Amniotic stem cell (primary cell): ENCODE data around the gene APIP.

Experiments
- DNase-seq: peaks from one replicate; lab custom pipeline; 2025; lab: John Stamatoyannopoulos, UW

Gene APIP

DNA sequence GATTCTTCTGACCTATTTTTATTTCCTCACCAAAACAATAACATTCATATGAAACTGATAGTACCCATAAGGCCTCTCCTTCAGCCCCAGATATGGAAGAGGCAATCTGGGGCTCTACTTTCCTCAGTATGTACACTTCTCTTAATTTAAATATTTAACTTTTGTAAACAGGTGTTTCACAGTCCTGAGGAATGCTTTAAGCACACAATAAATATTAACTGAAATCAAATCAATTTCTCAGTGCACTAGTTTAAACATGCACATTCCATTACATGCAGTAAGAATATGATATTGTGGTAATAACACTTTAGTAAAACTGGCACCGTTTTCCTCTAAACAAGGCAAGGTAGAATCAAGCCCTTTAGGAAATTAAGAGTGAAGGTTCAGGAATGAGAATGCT, 28.9 kb downstream of the APIP start:
- no peak for DNase-seq

DNA sequence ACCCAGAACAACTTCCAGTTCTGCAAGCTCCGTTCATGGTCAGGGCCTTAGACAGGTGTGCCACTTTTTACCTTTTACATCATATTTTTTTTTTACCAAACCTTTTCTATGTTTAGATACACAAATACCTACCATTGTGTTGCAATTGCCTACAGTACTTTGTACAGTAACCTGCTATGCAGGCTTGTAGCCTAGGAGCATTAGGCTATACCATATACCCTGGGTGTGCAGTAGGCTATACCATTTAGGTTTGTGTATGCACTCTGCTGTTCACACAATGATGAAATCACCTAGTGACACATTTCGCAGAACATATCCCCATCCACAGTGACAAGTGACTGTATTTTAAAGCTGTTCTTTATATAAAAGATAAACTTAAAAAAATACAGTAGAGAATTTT, 29.6 kb downstream of the APIP start:
- no peak for DNase-seq

DNA sequence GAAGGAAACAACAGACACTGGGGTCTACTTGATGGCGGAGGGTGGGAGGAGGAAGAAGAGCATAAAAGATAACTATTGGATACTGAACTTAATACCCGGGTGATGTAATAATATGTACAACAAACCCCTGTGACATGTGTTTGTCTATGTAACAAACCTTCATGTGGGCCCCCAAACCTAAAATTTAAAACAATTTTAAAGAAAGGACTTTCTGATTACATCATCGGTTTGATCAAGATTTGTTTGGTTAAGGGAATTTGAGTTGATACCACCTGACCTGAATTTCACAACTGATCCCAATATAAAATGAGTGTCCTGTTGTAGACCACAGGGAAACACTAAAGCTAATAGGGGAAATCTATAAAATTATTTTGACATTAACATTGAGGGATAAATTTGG, 34.3 kb downstream of the APIP start:
- DNase-seq: no peak

DNA sequence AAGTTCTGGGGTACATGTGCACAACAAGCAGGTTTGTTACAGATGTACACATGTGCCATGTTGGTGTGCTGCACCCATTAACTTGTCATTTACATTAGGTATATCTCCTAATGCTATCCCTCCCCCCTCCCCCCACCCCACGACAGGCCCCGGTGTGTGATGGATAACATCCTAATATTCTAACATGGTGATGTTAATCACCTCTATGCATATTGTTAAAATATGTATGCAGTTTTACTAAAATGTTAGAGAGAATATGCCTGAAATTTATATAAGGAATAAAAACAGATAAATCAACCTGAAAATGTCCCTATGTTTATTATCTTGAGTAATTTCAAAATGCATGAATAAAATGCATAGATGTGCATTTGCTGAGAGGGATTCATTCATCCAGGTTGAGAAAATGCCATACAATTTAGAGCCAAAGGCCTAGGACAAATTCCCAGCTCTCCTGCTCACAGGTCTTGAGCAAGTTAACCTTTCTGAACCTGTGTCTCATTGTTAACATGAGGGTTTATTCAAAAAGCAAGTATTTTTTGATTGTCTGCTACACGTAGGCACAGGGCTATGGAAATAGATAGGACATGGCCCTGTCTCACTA, 38.7 kb downstream of the APIP start:
- DNase-seq: no peak

DNA sequence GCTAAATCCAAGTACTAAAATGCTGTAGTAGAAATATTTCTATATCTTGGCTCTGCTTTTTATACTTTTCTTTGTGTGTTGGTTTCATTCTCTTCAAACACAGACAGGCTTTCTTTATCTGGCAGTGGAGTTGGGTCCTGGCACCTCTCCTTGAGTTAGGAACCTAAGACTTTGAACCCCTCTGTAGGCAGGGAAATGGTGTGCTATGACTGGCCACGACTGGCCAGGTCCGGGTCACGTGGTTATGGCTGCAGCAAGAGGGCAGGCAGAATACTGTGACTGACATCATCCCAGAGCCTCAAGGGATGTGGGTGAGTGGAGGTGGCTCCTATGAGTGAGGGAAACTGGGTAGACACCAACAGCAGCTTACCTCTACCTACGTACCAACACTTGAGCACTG, 42.0 kb downstream of the APIP start:
- no peak for DNase-seq

DNA sequence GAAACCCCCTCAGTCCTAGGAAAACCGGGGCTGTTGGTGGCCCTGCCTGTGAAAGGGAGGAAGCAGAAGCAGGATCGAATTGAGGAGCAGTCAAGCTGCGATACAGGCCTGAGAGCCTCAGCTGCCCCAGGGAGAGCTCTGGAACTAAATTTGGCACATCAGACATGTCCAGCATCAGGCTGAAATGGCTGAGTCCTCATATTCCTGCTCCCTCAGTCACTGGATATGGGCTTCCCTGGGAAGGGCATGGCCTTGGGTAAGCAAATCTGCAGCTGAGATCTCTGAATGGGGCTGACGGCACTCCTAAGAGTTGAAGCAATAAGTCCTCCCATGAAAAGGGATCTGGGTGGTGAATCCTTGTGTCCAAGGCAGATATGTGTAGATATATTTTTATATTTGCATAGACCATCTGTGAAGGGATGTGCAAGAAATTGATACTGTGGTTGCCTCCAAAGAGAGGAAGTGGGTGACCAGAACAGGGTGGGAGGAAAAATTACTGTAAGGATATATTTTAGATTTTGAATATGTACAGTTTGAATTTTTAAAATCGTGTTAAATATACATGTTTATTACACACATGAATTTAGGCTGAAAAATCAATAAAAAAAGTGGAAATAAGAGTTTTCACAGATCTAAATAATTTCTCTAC, 45.5 kb downstream of the APIP start:
- DNase-seq: no peak

DNA sequence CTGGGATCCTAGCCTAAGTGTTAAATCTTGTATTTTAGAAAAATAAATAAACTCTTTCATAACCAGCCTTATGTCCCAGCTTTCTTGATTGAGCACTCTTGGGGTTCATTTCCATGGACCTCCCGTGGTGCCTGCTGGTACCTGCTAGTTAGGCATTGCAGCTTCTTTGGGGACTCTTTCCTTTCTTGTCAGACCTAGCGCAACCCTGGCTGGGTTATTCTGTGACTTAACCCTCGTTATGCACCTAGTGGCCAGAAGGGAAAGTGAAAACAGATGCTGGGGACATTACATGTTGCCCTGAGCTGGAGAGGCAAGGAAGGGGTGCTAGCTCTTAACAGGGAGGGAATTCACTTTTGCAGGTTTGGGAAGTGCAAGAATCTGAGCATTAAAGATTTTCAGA, 46.8 kb downstream of the APIP start:
- no peak for DNase-seq

DNA sequence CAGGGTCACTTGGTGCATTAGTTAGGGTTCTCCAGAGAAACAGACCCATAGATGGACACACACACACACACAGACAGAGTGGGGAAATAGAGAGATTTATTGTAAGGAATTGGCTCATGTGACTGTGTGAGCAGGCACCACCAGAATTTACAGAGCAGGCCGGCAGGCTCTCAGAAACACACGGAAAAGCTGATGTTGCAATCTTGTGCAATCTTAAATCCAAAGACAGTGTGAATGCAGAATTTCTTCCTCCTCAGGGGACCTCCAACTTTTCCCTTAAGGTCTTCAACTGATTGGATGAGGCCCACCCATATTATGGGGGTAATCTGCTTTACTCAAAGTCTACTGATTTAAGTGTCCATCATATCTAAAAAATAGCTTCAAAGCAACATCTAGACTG, 49.8 kb downstream of the APIP start:
- DNase-seq: no peak

DNA sequence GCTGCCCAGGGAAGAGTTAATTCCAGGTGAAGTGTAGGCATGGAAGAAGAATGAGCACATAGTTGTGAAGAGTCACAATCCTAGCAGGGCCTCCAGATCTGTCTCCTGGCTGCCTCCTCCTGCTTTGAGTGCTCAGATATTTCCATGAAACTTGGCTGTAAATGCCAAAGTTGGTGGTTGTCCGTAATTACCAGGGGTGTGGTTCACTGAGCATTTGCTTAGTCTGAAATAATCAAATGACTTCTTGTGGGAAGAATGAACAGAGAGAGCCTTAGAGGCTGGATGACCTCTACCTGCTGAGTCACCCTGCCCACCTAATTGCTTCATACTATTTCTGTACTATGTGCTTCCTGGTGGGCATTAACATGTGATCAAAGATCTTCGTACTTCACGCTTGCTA, 50.9 kb downstream of the APIP start:
- no peak for DNase-seq

DNA sequence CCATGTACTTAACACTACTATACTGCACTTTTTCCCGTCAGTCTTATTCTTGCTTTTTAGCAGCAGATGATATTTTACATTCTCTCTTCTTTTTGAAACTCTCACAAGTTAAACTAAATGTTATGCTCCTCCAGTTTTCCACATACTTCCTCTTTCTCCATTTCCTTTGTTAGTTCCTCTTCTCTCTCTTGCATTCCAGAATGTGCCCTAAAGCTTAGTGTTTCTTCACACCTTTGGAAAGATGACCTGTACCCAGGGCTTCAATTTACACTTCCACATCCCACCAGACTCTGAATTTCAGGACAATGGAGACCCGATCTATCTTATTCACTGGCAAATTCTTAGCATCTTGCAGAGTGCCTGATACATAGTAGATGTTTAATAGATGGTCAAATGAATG, 51.8 kb downstream of the APIP start:
- DNase-seq: no peak

DNA sequence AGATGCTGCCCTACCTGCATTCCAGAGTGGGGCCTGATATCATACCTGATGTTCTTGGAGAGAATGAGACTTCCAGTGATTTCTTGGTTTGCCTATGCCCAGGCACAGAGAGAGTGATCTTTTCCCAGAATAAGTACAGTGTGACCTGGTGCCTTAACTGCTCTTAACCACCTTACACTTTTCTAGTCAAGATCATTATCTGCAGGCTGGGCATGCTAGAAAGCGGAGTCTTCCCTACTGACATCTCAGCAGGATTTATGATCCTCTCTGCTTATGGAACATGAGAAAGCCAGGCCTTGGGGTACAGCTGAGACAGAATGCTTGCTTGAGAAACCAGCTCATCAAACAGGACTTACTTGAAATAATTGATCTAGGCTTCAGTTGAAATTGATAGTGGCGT, 53.1 kb downstream of the APIP start:
- no peak for DNase-seq

DNA sequence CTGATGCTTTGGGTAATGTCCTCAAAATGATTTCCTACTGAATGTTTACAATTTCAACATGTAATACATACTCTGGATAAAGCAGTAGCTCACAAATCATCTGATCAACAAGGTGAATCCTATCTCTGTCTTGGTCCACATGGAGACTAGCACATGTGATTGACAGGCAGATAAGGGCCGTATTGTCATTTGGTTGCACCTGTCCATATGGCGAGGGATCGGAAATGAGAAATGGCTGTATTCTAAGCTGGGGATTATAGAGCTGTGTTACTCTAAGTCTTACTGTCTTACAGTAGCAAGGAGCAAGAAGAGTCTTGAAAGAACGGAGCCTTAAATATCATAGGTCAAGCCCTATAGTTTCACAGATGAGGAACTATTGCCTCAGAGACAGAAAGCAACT, 55.7 kb downstream of the APIP start:
- no peak for DNase-seq

DNA sequence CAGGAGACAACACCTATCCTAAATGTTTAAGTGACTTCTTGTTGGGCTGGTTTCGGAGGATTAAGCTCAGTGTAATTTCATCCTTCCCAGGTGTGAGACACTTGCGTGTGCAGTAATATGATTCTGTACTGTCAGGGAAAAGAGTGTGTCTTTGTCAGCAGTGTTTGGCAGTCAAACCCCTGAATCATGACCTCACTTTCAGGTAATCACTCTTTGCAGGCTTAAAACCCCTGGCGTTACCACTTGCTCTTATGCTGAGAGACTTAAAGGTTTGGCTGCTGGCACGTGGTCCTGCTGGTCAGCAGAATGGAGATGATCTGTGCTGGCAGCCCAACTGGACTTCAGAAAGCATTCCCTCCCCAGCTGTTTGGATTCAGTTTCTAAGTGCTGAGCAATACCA, 56.1 kb downstream of the APIP start:
- no peak for DNase-seq

DNA sequence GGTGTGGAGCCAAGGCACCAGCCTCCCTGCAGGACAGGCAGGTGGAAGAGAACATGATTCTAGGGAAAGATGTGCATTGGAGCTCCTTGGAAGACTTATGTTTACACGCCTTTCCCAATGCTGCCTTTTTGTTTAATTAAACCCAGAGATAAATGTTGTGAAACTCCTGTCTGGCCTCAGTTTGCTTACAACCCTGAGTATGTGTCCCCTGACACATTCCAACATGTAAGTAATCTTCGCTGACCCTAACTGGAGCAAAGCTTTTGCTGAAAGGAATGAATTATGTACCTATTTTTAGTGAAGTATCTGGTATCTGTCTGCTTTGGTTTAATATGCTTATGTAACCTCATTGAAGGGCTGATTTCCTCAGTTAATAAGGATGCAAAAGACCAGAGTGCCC, 56.7 kb downstream of the APIP start:
- no peak for DNase-seq

DNA sequence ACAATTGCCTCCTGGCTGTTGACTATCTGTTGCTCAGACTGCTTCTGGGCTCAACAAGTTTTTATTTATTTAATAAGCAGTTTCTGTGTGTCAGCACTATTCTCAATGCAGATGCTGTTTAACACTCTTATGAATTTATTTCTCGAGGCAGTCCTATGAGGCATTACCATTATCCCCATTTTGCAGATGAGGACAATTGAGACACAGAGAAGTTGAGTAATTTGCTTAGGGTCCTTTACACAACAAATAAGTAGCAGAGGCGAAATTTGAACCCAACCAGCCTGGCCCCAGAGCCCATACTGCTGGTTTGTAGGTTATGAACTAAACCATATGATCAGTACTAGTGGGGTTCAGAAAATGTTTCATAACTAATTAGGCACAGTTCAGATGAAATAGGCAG, 58.7 kb downstream of the APIP start:
- no peak for DNase-seq

DNA sequence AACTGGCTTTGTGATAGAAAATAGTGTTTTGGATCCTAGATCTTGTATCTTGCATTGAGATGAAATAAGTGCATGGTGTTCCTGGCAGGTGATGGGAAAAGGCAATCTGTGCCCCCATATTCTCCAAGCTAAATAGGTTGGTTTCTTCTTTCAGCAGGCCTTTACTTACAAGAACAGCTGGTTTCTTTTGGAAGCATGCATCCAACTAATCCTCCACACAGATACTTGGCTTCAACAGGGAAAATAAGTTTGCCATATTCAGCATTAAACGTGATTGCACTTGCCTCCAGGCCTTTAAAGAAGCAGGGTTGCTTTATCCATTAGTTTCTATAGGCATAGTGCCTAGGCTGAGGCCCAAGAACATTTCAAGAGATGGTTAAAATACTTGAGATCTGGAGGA, 59.9 kb downstream of the APIP start:
- no peak for DNase-seq

DNA sequence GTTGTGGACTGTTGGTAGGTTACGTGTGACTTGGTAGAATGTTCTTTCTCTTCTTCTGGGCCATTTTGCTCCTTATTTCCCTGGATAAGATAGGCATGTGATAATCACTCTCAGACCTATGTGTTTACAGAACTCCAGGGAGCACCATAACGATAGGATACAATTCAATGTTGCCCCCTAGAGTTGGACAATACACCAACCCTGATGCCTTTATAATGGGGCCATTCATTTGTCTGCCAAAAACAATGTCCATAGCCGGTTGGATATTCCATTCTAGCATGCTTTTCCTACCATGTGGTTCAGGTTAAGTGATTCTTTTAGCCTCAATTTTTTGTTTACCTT, 60.5 kb downstream of the APIP start:
- DNase-seq: no peak

DNA sequence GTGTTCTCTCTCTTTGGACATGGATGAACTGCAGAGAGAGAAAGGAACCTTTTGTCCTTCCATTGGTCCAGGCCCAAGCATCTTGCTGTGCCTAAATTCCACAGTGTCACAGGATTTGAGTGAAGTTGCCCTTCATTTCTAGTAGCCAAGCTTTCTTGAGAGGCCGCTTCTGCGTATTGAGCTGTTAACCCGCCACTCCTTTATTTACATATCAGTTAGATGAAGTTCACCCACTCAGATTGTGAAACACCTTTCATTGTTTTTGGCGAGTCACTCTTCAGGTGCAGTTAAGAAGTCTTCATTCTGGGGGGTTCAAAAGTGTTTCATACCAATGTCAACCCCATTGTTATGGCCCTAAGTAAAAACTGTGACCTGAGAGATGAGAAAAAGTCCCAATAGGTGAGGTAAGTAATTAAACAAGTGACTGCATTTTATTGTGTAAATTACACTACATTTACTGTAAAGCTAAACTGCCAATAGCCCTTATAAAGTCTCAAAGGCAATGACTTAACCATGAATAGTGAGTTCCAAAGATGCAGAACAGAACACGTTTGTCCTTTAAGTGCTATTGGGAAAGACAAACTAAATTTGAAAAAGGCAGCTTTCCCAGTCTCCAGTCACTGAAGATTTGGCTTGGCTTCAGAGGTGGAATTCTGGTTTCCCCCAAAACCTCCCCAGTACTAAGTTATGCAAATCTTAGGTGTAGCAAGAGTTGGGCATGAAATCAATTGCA, 61.0 kb downstream of the APIP start:
- DNase-seq: no peak

DNA sequence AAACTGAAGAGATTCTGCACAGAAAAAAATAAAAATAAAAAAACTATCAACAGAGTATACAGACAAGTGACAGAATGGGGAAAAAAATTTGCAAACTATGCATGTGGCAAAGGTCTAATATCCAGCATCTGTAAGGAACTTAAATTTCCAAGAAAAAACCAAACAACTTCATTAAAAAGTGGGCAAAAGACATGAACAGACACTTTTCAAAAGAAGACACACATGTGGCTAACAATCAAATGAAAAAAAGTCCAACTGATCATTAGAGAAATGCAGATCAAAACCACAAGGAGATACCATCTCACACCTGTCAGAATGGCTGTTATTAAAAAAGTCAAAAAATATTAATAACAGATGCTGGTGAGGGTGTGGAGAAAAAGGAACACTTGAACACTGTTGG, 64.3 kb downstream of the APIP start:
- no peak for DNase-seq

DNA sequence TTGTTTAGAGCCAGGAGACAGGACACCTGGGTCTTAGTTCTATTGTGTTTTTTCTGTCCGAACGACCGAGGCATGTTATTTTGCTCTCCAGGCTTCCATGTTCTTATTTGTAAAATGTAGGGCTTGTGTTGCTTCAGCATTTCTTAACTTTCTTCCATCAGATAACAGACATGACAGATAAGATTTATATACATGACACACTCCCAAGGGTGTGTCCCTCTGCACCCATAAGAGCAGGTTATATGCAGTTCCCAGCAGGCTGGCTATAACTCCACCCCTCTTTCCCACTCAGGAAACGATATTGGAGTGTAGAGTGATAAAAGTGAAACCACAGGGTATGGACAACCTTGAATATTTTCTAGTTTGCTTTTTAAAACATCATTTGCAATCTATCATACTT, 65.8 kb downstream of the APIP start:
- no peak for DNase-seq

DNA sequence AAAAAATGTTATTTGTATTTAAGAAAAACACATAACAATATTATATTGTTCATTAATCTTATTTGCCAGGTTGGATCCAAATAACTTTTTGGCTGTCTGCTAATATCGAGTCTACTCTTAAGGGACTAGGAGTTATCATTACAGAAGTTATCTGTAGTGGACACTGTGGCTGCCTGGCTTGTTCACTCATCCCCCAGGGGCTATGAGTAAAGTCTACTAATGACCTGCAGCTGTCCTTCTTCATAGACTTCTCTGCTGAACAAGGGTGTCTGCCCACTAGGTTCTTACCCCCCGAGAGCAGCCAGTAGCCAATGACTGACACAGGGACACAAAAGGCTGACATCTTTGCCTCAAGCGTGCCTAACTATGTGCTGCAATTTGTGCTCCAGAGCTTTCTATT, 69.7 kb downstream of the APIP start:
- DNase-seq: no peak

DNA sequence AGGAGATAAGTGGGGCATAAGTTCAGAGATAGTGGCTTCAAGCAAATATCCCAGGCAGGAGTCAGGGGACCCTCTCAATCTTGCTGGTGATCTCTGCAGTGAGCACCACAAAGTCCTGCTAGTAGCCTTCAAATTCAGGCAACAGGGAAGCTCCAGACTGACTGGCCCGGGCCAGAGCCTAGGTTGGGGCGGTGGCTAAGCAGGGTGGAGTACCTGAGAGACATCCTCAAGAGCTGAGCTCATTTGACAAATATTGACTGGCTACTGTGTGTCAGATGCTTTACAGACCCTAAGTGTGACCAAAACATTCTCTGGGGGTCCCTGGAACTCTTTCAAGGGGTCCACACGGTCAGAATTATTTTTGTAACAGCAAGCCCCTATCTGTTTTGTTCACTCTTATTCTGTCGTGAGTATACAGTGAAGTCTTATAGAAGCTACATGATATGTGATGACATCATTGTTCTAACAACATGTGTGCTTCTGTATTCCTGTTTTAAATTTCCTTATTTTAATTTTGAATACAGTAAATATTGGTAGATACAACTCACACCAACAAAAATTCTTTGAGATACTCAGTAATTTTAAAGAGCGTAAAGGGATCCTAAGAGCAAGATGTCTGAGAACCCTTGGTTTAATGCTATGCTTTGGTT, 71.6 kb downstream of the APIP start:
- DNase-seq: no peak

DNA sequence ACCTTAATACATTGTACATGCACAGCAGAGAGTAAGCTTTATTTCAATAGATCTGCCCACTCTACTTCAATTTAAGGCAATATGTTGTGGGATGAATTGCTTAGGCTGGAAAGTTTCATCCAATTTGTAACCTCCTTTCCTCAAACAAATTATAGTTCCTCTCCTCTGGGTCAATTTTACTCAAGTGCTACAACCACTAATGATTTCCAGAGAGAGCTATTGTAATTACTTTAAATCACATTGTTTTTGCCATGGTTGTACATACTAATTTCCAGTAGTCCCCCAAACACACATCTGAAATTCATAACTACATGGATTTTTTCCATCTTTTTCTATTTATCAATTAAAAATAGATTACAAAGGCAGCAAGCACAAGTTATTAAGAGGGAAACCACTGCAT, 72.9 kb downstream of the APIP start:
- DNase-seq: no peak
